Effector memory CD4-positive, alpha-beta T cell (primary cell): ENCODE data around the gene ADAMTS19.

Experiments
- DNase-seq, 3 donors: peaks; one replicate each; pipeline ENCODE4 v3.0.0-alpha.2; 2020
- H3K27ac ChIP-seq: 2 replicates; pipeline ENCODE4 v1.7.0; 2013; ENCODE audit warnings: mild to moderate bottlenecking, low read length, moderate library complexity; ENCODE audit not compliant: insufficient read depth, poor library complexity, severe bottlenecking
- H3K27me3 ChIP-seq: replicated peaks from 2 replicates; pipeline ENCODE4 v1.7.0; 2013; ENCODE audit warnings: mild to moderate bottlenecking, low read length; ENCODE audit not compliant: insufficient read depth, control insufficient read depth, poor library complexity, severe bottlenecking
- H3K36me3 ChIP-seq: 2 replicates; pipeline ENCODE4 v1.7.0; 2013; ENCODE audit warnings: mild to moderate bottlenecking, low read length, moderate library complexity; ENCODE audit not compliant: control insufficient read depth, insufficient read depth
- H3K4me1 ChIP-seq: 2 replicates; pipeline ENCODE4 v1.7.0; 2013; ENCODE audit warnings: low read length, mild to moderate bottlenecking; ENCODE audit not compliant: control insufficient read depth, insufficient read depth, poor library complexity, severe bottlenecking
- H3K4me3 ChIP-seq: 2 replicates; pipeline ENCODE4 v1.7.0; 2013; ENCODE audit warnings: low read length, low read depth, mild to moderate bottlenecking; ENCODE audit not compliant: insufficient read depth, poor library complexity, severe bottlenecking
- H3K9me3 ChIP-seq: 2 replicates; pipeline ENCODE4 v1.7.0; 2013; ENCODE audit warnings: mild to moderate bottlenecking, low read length, moderate library complexity; ENCODE audit not compliant: control insufficient read depth

ADAMTS19 gene

DNA sequence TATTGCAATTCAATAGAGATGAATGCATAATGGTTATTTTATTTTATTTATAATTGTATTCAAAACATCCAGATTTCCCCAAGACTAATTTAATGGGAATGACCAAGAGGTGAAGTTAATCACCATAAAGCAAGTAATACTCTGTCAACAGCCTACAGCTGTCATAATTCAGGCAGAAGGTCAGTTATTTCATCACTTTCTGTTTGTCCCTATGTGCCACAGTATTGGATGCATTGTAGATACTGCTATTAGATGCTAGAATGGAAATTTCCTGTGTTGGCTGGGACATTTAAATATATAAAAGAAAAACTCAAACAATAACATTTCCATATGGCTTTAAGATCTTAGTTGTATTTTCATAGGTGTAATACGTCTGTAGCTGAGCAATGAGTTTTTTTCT, 231.1 kb downstream of the ADAMTS19 start:
- Histone ChIP-seq H3K4me1 (no peaks in the 10 kb centered on the region), H3K9me3 (no peaks in the 10 kb centered on the region), H3K36me3 (no peaks in the 10 kb centered on the region), H3K27me3 (no peaks in the 10 kb centered on the region), H3K27ac (no peak overlapping the region), H3K4me3 (no peak overlapping the region)
- no peak for DNase-seq

DNA sequence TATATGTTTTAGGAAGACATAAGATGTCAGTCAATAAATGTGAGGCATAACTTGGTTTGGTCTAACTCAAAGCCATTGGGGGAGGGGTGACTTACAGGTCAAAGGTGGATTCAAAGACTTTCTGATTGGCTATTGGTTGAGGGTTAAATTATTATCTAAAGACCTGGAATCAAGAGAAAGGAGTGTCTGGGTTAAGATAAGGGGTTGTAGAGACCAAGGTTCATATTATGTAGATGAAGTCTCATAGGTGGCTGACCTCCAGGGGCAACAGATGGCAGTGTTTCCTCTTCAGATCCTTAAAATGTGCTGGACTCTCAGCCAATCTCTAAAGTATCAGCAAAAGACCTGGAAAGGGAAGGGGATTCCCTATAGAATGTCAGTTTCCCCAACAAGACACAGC, 236.5 kb downstream of the ADAMTS19 start:
- H3K4me1 ChIP-seq, result no peaks in the 10 kb centered on the region
- no peaks in the 10 kb centered on the region for H3K9me3 ChIP-seq
- H3K4me3 ChIP-seq, result no peak overlapping the region
- no peaks in the 10 kb centered on the region for H3K27me3 ChIP-seq
- no peak for DNase-seq
- no peaks in the 10 kb centered on the region for H3K36me3 ChIP-seq
- H3K27ac ChIP-seq, result no peak overlapping the region

DNA sequence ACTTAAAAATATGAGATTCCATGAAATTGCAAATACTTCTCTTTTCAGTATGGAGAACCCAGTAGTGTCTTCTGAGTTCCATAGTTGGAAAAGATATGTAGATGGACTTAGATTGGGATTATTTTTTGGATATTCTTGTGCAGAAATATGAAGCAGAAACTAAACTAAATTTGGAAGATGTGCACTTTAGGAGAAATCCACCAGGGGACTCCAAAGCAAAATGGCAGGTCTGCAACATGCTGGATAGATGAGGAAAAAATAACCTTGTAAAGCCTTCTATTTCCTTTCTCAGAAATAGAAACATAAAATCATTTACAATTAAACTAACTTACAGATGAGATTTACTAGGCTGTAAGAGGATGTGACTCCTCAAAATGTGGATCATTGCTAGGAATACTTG, 238.6 kb downstream of the ADAMTS19 start:
- Histone ChIP-seq H3K27me3 (no peaks in the 10 kb centered on the region), H3K4me3 (no peak overlapping the region), H3K4me1 (no peaks in the 10 kb centered on the region), H3K9me3 (no peaks in the 10 kb centered on the region), H3K27ac (no peak overlapping the region), H3K36me3 (no peaks in the 10 kb centered on the region)
- no peak for DNase-seq

DNA sequence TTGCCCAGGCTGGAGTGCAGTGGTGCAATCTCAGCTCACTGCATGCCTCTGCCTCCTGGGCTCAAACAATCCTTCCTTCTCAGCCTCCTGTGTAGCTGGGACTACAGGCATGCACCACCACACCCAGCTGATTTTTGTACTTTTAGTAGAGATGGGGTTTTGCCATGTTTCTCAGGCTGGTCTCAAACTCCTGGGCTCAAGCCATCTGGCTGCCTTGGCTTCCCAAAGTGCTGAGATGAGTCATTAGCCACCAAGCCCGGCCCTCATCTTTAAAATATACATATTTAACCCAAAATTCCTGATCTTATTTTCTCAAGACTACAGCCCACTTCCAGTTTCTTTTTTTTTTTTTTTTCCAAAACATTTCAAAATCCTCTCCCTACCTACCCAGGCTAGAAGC, 256.1 kb downstream of the ADAMTS19 start:
- Histone ChIP-seq H3K27ac (no peak overlapping the region), H3K4me1 (no peaks in the 10 kb centered on the region), H3K27me3 (no peaks in the 10 kb centered on the region), H3K9me3 (no peaks in the 10 kb centered on the region), H3K36me3 (no peaks in the 10 kb centered on the region), H3K4me3 (no peak overlapping the region)
- no peak for DNase-seq

DNA sequence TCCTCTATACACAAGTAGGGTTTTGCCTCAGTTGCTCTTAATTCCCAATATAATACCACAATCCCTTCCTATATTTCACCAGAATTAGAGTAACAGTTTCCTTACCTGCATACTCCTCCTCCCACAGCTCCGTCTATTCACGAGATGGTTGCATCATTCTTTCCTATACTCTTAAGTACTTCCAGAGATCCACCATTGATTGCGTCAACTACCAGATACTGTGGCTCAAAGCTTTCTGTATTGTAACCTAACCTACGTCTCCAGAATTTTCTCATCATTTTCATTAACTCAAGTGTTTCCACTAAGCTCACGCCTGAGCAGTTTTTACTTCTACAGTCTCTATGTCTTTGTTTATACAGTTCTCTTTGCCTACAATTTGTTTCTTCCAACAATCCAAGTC, 256.6 kb downstream of the ADAMTS19 start:
- Histone ChIP-seq H3K4me3 (no peak overlapping the region), H3K27me3 (no peaks in the 10 kb centered on the region), H3K9me3 (no peaks in the 10 kb centered on the region), H3K27ac (no peak overlapping the region), H3K4me1 (no peaks in the 10 kb centered on the region), H3K36me3 (no peaks in the 10 kb centered on the region)
- no peak for DNase-seq

DNA sequence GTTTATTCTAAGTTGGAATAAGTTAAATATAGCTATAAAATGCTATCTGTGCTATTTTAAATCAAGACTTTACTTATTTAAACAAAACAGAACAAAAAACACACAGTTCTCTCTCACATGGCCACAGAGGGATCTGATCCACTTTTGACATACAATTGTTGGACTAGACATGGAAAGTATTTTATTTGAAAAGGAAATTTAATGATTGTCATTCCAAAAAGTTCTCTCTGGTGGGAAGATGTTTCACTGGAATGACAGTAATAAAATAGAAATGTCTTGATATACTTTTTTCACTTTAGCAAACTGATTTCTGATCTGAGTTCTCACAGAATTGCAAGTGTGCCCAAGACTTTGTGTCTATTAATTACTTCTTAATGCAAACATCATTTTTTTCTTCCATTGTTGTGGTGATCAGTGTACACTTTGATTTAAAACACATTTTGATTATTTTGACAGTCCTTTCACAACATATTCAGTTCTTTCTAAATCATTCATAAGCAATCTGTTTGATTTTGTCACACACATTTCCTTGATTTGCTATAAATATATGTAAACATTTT, 257.7 kb downstream of the ADAMTS19 start:
- Histone ChIP-seq H3K9me3 (no peaks in the 10 kb centered on the region), H3K27me3 (no peaks in the 10 kb centered on the region), H3K4me3 (no peak overlapping the region), H3K27ac (no peak overlapping the region), H3K36me3 (no peaks in the 10 kb centered on the region), H3K4me1 (no peaks in the 10 kb centered on the region)
- DNase-seq, result no peak

DNA sequence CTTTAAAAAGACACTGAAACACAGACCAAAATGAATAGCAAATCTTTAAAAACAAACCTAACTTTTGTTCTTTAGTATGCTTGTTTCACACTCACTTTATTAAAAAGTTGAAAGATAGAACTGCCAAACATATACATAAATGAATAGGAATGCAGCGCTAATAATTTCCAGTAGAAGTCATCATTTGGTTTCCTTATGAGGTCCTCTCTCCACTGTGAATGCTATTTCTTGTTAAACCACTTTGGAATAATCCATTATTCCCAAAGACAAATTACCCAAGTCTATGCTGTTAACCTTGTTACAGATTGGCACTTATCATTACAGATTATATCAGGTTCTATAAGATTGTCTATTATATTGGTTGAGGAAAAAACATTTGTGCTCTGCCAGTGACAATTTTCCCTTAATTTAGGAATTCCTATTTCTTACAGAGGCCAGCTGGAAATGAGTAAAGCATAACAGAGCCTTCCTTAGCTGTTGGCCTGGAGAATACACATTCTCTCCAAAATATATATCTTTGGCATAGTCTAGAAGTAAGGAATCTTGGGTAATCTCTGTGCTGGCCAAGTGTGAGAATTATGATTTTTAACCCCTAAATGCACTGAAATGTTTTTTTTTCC, 258.5 kb downstream of the ADAMTS19 start:
- Histone ChIP-seq H3K27ac (no peak overlapping the region), H3K4me3 (no peak overlapping the region), H3K36me3 (no peaks in the 10 kb centered on the region), H3K27me3 (no peaks in the 10 kb centered on the region), H3K9me3 (no peaks in the 10 kb centered on the region), H3K4me1 (no peaks in the 10 kb centered on the region)
- DNase-seq, result no peak

DNA sequence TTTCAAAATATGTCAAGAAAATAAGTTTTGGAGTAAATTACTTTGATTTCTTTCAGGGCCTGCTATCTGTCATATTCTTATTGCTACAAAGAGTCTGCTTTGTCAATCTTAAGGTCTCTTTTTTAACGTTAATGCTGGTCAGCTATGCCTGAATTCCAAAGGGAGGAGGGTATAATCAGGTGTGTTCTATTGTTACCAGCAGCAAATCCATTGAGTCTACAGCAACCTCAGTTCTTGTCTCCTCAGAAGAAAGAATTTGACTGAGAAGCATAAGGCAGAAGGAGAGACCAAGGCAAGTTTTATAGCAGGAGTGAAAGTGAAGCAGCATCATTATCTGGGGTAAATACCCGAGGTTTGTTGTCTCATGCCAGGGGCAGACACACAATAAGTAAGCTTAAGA, 264.1 kb downstream of the ADAMTS19 start:
- Histone ChIP-seq H3K4me3 (no peak overlapping the region), H3K27me3 (no peaks in the 10 kb centered on the region), H3K9me3 (no peaks in the 10 kb centered on the region), H3K27ac (no peak overlapping the region), H3K4me1 (no peaks in the 10 kb centered on the region), H3K36me3 (no peaks in the 10 kb centered on the region)
- no peak for DNase-seq

DNA sequence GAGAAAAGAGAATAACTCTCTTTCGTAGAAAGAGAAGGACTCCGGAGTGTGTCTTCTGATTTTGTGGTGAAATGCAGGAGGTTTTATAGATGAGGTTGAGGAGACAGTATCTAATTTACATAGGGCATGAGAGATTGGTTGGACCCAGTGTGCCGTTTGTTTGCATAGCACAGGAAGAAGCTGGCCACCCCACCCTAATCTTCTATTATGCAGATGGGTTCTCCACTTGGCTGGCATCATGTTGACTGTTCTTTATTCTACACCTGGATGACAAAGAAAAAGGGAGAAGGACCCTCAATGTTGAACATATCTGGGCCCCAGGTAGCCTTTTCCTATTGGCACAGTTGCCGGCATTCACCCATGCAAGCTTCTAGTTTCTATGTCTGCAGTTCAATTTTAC, 264.5 kb downstream of the ADAMTS19 start:
- DNase-seq, result no peak

DNA sequence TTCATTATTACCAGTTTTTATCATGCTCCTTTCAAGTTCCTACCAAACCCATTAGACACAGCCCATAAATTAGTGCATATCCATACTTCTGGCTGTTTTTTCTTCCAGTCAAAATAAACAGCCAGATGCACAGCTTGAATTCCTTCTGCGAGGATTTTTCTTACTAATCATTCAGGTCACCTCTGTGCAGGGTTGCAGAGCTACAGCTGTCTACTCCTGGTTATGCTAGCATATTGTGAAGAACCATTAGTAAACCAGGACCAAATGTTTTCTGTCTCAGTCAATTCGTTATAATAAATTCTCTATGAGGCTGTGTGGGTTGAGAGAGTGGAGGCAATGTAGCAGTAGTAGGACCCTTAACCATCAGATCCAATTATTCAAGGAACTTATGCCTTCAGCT, 279.7 kb downstream of the ADAMTS19 start:
- no peaks in the 10 kb centered on the region for H3K27me3 ChIP-seq
- H3K4me1 ChIP-seq, result no peaks in the 10 kb centered on the region
- H3K9me3 ChIP-seq, result no peaks in the 10 kb centered on the region
- H3K27ac ChIP-seq, result no peak overlapping the region
- no peak for DNase-seq
- no peaks in the 10 kb centered on the region for H3K36me3 ChIP-seq
- no peak overlapping the region for H3K4me3 ChIP-seq

More for the DNA sequence above, 264.5 kb downstream of the ADAMTS19 start:
- Histone ChIP-seq H3K4me3 (no peak overlapping the region), H3K36me3 (no peaks in the 10 kb centered on the region), H3K27me3 (no peaks in the 10 kb centered on the region), H3K27ac (no peak overlapping the region), H3K4me1 (no peaks in the 10 kb centered on the region), H3K9me3 (no peaks in the 10 kb centered on the region)
